Vagina (tissue), 2 donors: Measurements from ENCODE around the gene RNF144A. TPM values are rescaled to one million over a fixed set of nuclear protein-coding genes. Genes with fewer than 3 reads are reported as not detected.

Experiments
- DNase-seq, 2 donors: peaks; one replicate each; pipeline ENCODE4 v3.0.0-alpha.2; 2017; ENCODE audit errors: extremely low spot score in 2 of 2
- H3K27ac ChIP-seq: fragments of 200-600 bp; sonication (generic); one replicate; pipeline ENCODE4 v1.5.1; 2019
- H3K27me3 ChIP-seq: fragments of 200-600 bp; sonication (generic); one replicate; pipeline ENCODE4 v1.5.1; 2019
- H3K36me3 ChIP-seq, 2 donors: fragments of 200-600 bp; sonication (generic); one replicate each; pipeline ENCODE4 v1.5.1; 2017 to 2019
- H3K4me1 ChIP-seq: fragments of 200-600 bp; sonication (generic); one replicate; pipeline ENCODE4 v1.5.1; 2019
- H3K4me3 ChIP-seq, 2 donors: fragments of 200-600 bp; sonication (generic); 1 replicate in 1 of 2; 2 replicates in 1 of 2; pipeline ENCODE4 v1.5.1; 2016 to 2019
- H3K9me3 ChIP-seq: fragments of 200-600 bp; sonication (generic); one replicate; pipeline ENCODE4 v1.5.1; 2019
- POLR2A ChIP-seq, 2 donors: fragments of 450-650 bp; IDR thresholded peaks; one replicate each; pipeline ENCODE4 v1.6.1; 2017; ENCODE audit warnings: antibody characterized with exemption in 2 of 2, mild to moderate bottlenecking in 2 of 2, moderate library complexity in 2 of 2
- POLR2AphosphoS5 ChIP-seq, 2 donors: sonication (generic); formaldehyde crosslinking; IDR thresholded peaks; one replicate each; pipeline ENCODE4 v1.9.0; 2017; ENCODE audit warnings: antibody characterized with exemption in 2 of 2, mild to moderate bottlenecking in 2 of 2, low read depth in 1 of 2; ENCODE audit not compliant: insufficient read depth in 1 of 2
- intact Hi-C: fragments of 100-400 bp; cut with DNase I; formaldehyde crosslinking; loops from one replicate; pipeline ENCODE4 v1.15.1; 2023
- total RNA-seq: library from RNA; depleted of rRNA; stranded (reverse); fragments of >200 nt; gene quantifications from one replicate; pipeline ENCODE4 v1.2.3, GENCODE V29; 2016
- TF ChIP-seq, protein P1 (sequence below), 3 experiments: fragments of 450-650 bp in 2 of 3; fragments of 200-600 bp in 1 of 3; sonication (generic) in 1 of 3; IDR thresholded peaks; one replicate each; pipeline ENCODE4 v1.5.1; 2017 to 2019; ENCODE audit warnings: antibody characterized with exemption in 3 of 3, mild to moderate bottlenecking in 2 of 3, moderate library complexity in 2 of 3

The RNF144A gene
- total RNA-seq, 1 donor from 2014 or later, result 17.2 TPM

DNA sequence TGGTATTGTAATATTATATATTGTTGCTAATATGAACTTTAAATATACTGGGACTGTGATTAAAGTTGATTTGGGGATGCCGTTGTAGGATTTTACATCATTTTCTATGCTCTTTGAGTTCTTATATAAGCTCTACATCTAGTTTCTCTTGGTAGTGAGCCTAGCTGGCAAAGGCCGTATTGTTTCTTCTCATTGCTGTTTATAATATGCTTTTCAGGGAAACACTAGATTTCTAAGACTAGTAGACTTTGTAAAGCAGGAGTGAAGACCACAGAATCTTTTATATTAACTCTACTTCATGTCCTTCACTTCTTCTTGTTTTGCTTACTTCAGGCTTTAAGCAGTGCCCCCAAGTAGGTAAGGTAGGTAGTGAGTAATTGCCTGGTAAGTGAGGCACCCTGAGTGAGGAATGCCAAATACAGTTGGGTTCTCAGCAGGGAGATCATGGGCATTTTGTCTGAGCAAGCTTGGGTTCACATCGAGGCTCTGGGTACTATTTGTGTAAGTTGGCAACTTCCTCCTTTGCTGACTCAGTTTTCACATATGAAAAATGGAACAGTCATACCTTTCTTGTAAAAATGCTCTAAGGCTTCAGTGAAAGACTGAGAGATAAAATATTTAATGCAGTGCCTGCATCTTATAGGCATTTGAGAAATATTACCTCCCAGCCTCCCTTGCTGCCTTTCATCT, 96.4 kb downstream of the RNF144A start:
- intact Hi-C loops, result no loop called here
- DNase-seq, result no peak
- H3K4me1 ChIP-seq, result peaks cover 97% of the 10 kb centered on the region
- H3K4me3 ChIP-seq, result no peak overlapping the region
- no peaks in the 10 kb centered on the region for H3K36me3 ChIP-seq
- peak overlapping the region; percentile 86 for H3K27ac ChIP-seq
- H3K27me3 ChIP-seq, result no peaks in the 10 kb centered on the region
- TF ChIP-seq POLR2A (IDR thresholded peaks at IDR 0.05) (no peak), POLR2AphosphoS5 (IDR thresholded peaks at IDR 0.05; ENCODE audit: insufficient read depth in 1 of 2, low read depth in 1 of 2) (no peak)
- TF ChIP-seq, protein P1, sequence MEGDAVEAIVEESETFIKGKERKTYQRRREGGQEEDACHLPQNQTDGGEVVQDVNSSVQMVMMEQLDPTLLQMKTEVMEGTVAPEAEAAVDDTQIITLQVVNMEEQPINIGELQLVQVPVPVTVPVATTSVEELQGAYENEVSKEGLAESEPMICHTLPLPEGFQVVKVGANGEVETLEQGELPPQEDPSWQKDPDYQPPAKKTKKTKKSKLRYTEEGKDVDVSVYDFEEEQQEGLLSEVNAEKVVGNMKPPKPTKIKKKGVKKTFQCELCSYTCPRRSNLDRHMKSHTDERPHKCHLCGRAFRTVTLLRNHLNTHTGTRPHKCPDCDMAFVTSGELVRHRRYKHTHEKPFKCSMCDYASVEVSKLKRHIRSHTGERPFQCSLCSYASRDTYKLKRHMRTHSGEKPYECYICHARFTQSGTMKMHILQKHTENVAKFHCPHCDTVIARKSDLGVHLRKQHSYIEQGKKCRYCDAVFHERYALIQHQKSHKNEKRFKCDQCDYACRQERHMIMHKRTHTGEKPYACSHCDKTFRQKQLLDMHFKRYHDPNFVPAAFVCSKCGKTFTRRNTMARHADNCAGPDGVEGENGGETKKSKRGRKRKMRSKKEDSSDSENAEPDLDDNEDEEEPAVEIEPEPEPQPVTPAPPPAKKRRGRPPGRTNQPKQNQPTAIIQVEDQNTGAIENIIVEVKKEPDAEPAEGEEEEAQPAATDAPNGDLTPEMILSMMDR (IDR thresholded peaks at IDR 0.05), result no peak
- no peaks in the 10 kb centered on the region for H3K9me3 ChIP-seq

DNA sequence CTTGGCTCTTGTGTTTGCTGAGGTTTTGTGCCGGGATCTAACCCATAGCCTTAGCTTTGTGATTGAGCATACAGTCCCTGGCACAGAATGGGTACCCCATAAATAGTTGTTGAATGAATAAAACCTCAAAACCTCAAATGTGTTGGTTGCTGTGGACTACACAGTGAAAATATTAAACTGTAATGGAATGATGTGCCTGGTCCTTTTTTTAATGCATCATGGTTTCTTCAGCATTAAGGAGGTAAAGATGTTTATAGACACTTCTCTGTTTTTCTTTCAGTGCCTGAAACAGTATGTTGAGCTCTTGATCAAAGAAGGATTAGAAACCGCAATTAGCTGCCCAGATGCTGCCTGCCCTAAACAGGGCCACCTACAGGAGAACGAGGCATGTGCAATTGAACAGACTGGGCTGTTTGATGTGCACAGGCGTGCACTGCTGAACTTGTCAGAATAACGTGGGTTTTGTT, 97.0 kb downstream of the RNF144A start:
- Histone ChIP-seq H3K4me3 (no peak overlapping the region), H3K36me3 (no peaks in the 10 kb centered on the region), H3K27ac (peak overlapping the region; percentile 86), H3K4me1 (peaks cover 97% of the 10 kb centered on the region), H3K27me3 (no peaks in the 10 kb centered on the region), H3K9me3 (no peaks in the 10 kb centered on the region)
- intact Hi-C loops, result no loop called here
- TF ChIP-seq, protein P1 (IDR thresholded peaks at IDR 0.05), result no peak
- DNase-seq, result no peak

DNA sequence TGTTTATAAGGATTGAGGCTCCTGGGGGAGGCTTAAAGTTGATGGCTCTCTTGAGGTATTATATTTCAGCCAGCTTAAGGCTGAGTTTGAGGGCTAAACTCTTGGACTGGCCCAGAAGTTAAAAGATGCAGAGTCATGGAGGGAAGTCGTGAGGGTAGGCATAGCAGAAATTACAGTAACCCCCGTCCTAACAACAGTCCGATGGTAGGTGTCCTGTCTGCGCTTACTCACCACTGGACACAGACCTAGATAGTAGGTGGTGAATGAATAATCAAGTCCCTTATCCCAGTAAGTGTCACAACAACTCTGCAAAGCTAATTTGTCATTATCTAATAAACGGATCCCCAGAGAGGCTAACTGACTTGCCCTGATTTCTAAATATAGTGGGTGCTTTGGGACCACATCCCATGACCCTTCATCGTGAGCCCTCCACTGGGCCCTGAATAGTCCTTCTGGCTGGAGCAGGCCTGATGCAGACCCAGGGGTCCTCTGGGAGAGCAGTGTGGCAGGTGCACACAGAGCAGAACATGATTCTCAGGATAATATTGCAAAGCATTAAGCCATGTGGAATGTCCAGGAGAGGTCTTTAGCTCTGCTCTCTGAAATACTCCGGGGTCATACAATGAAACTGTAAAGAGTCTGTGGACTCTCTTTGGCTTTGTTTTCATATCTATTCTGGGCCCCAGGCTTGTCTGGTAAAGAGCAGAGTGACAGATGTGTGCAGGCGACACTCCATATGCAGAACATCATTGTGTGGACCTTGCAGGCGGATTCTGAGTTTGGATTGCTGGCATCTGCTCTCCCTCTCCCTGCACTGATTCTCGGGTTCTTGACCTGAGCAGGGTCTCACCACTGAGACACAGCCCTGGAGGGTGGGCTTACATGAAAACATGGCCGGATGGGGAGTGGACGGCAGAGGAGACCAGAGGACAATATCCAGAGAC, 98.1 kb downstream of the RNF144A start:
- Histone ChIP-seq H3K36me3 (peaks cover 0 to 1% of the 10 kb centered on the region in 2 donors), H3K27me3 (no peaks in the 10 kb centered on the region), H3K27ac (peak overlapping the region; percentile 80), H3K4me1 (peaks cover 88% of the 10 kb centered on the region), H3K9me3 (no peaks in the 10 kb centered on the region), H3K4me3 (no peak overlapping the region)
- no peak for DNase-seq
- intact Hi-C loops, result no loop called here
- TF ChIP-seq POLR2A (IDR thresholded peaks at IDR 0.05) (no peak), POLR2AphosphoS5 (IDR thresholded peaks at IDR 0.05; ENCODE audit: insufficient read depth in 1 of 2, low read depth in 1 of 2) (no peak)
- TF ChIP-seq, protein P1 (IDR thresholded peaks at IDR 0.05), result no peak

DNA sequence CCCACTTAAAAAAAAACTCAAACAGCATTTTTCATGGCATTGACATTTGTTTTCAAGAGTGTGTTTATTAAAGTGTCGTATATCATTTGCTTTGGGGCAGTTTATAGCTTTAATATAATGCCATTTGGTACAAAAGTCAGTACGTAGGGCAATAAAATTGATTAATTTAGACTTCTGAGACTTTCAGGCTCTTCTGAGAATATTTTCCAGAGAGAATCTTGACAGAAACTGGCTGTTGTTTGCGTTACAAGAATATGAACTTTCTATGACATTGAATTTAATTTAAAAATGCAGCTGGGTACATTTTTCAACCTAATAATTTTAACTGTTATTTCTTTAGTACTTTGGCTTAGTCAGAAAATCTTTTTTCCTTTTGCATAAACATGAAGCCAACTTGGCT, 98.9 kb downstream of the RNF144A start:
- TF ChIP-seq POLR2AphosphoS5 (IDR thresholded peaks at IDR 0.05; ENCODE audit: insufficient read depth in 1 of 2, low read depth in 1 of 2) (no peak), POLR2A (IDR thresholded peaks at IDR 0.05) (no peak)
- TF ChIP-seq, protein P1 (IDR thresholded peaks at IDR 0.05), result no peak
- Histone ChIP-seq H3K4me1 (peaks cover 79% of the 10 kb centered on the region), H3K27me3 (no peaks in the 10 kb centered on the region), H3K27ac (peak overlapping the region; percentile 80), H3K9me3 (no peaks in the 10 kb centered on the region), H3K36me3 (peaks cover 0 to 5% of the 10 kb centered on the region in 2 donors), H3K4me3 (no peak overlapping the region)
- no peak for DNase-seq
- intact Hi-C loops, result no loop called here
